Neural cell (in vitro differentiated cells): ENCODE measurements around the gene NCKAP5. TPM values are rescaled to one million over a fixed set of nuclear protein-coding genes. Genes with fewer than 3 reads are reported as not detected.

Source experiments
- H2AFZ ChIP-seq: fragments of 200-600, 300-800 bp; sonication (generic), shearing (Covaris generic); 2 replicates; pipeline ENCODE4 v1.6.0; 2014; ENCODE audit warnings: low read depth, mild to moderate bottlenecking, antibody characterized with exemption, low read length, moderate library complexity
- H3F3A ChIP-seq: fragments of 200-600 bp; shearing (Covaris generic); 2 replicates; pipeline ENCODE4 v1.6.1; 2016; ENCODE audit warnings: mild to moderate bottlenecking, moderate library complexity, mixed read lengths, antibody characterized with exemption, low read length; ENCODE audit not compliant: insufficient read depth, poor library complexity, severe bottlenecking
- H3K27ac ChIP-seq: fragments of 200-600, 300-800 bp; sonication (generic), shearing (Covaris generic); 2 replicates; pipeline ENCODE4 v1.5.1; 2014; ENCODE audit warnings: mild to moderate bottlenecking, low read length, moderate library complexity
- H3K27me3 ChIP-seq: fragments of 300-800, 200-600 bp; sonication (generic), shearing (Covaris generic); 2 replicates; pipeline ENCODE4 v1.6.0; 2014; ENCODE audit warnings: mild to moderate bottlenecking, low read depth, low read length, moderate library complexity; ENCODE audit not compliant: insufficient read depth
- H3K36me3 ChIP-seq: fragments of 300-800, 200-600 bp; sonication (generic), shearing (Covaris generic); 2 replicates; pipeline ENCODE4 v1.5.1; 2014; ENCODE audit warnings: mild to moderate bottlenecking, antibody characterized with exemption, low read length, moderate library complexity; ENCODE audit not compliant: insufficient read depth
- H3K4me2 ChIP-seq: fragments of 300-800, 200-600 bp; sonication (generic), shearing (Covaris generic); 2 replicates; pipeline ENCODE4 v1.6.0; 2014; ENCODE audit warnings: mild to moderate bottlenecking, low read length
- H3K4me3 ChIP-seq: fragments of 300-800, 200-600 bp; sonication (generic), shearing (Covaris generic); 2 replicates; pipeline ENCODE4 v1.5.1; 2014; ENCODE audit warnings: mild to moderate bottlenecking, low read length, moderate library complexity
- H3K79me2 ChIP-seq: fragments of 200-600 bp; shearing (Covaris generic); replicated peaks from 2 replicates; pipeline ENCODE4 v1.6.0; 2014; ENCODE audit warnings: mild to moderate bottlenecking, low read length, moderate library complexity; ENCODE audit not compliant: insufficient read depth
- H3K9ac ChIP-seq: fragments of 300-800, 200-600 bp; sonication (generic), shearing (Covaris generic); 2 replicates; pipeline ENCODE4 v1.6.1; 2016; ENCODE audit warnings: mild to moderate bottlenecking, low read length, mixed read lengths
- H3K9me2 ChIP-seq: fragments of 200-600 bp; shearing (Covaris generic); 2 replicates; pipeline ENCODE4 v1.6.1; 2016; ENCODE audit warnings: mild to moderate bottlenecking, low read length, mixed read lengths; ENCODE audit not compliant: insufficient read depth
- H3K9me3 ChIP-seq: fragments of 200-600, 300-800 bp; sonication (generic), shearing (Covaris generic); 2 replicates; pipeline ENCODE4 v1.6.1; 2016; ENCODE audit warnings: mild to moderate bottlenecking, mixed run types, low read length, moderate library complexity, mixed read lengths
- H4K20me1 ChIP-seq: fragments of 200-600 bp; shearing (Covaris generic); 2 replicates; pipeline ENCODE4 v1.6.1; 2016; ENCODE audit warnings: mild to moderate bottlenecking, mixed run types; ENCODE audit not compliant: insufficient read depth
- EZH2 ChIP-seq: fragments of 200-600, 300-800 bp; shearing (Covaris generic), sonication (generic); IDR thresholded peaks from 2 replicates; pipeline ENCODE4 v1.6.1; 2014; ENCODE audit warnings: antibody characterized with exemption, low read length, borderline replicate concordance, mild to moderate bottlenecking; ENCODE audit not compliant: insufficient read depth, poor library complexity, severe bottlenecking
- MXI1 ChIP-seq: fragments of 450-650 bp; conservative IDR thresholded peaks from 2 replicates; pipeline ENCODE4 v1.6.1; 2014; ENCODE audit warnings: antibody characterized with exemption, mild to moderate bottlenecking; ENCODE audit not compliant: poor library complexity, severe bottlenecking
- POLR2AphosphoS5 ChIP-seq: IDR thresholded peaks from 2 replicates; pipeline ENCODE4 v1.6.1; 2012
- SMC3 ChIP-seq: fragments of 450-650 bp; conservative IDR thresholded peaks from 2 replicates; pipeline ENCODE4 v1.6.1; 2014; ENCODE audit warnings: antibody characterized with exemption, mild to moderate bottlenecking, moderate library complexity; ENCODE audit not compliant: poor library complexity
- TAF1 ChIP-seq: IDR thresholded peaks from 2 replicates; pipeline ENCODE4 v1.6.1; 2012; ENCODE audit warnings: low read depth
- polyA plus RNA-seq: library from polyadenylated mRNA; depleted of rRNA; stranded (reverse); fragments of >200 nt; gene quantifications from 2 replicates; pipeline ENCODE4 v1.2.3, GENCODE V29; 2014
- TF ChIP-seq, protein P1 (sequence below): IDR thresholded peaks from 2 replicates; pipeline ENCODE4 v1.6.1; 2012; ENCODE audit warnings: borderline replicate concordance
- TF ChIP-seq, protein P2 (sequence below): fragments of 450-650 bp; IDR thresholded peaks from 2 replicates; pipeline ENCODE4 v1.5.1; 2014; ENCODE audit warnings: antibody characterized with exemption, mild to moderate bottlenecking, moderate library complexity; ENCODE audit not compliant: poor library complexity, severe bottlenecking

The NCKAP5 gene
- polyA plus RNA-seq, 1 donor from 2014 or later, result 2.4 TPM

DNA sequence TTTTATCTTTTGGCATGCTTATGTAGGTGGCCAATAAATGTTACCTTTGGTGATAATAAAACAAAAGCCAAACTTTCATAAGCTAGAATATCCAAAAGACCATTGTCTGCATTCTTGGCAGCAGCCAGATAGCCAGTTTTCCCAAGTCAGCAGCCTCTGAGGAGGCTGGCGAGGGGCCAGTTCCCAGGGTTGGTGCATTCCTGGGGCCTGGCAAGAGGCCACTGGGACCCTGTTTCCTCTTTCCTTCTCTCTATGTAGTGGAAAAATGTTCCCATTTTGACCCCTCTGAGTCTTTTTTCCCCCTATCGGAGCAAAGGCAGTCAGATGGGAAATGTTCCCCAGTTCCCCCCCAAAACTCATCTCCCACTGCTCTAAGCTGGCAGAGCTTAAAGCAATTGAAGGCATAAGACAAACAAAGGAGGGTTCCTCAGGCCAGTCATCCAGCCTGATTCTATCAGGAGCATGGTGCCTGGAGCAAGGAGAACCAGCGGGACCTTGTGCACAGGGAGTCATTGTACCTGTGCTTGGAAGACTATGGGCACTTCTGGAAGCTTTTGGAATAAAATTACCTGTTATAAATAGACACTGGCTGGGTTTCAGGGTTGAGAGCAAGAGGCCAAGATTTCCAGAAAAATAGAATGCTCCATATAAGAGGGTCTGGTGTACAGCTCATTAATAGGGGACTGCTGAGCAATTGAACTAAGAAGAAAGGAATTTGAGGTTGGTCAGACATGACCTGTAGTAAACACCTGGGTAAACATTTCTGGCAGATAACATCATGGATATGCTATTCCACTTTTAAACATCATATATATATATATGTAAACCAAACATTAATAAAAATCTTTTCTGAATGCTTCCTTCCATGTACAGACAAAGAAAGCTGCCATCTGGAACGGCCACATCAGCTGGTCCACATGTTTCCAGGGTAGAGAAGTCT is 63.4 kb downstream of the NCKAP5 start:
- Histone ChIP-seq H3K36me3 (no peaks in the 10 kb centered on the region), H4K20me1 (no peaks in the 10 kb centered on the region), H2AFZ (no peak overlapping the region), H3K4me3 (no peak overlapping the region), H3K9me3 (no peaks in the 10 kb centered on the region), H3K4me2 (no peak overlapping the region), H3K79me2 (no peaks in the 10 kb centered on the region), H3K27ac (no peak overlapping the region), H3F3A (no peaks in the 10 kb centered on the region), H3K9ac (no peak overlapping the region), H3K27me3 (no peaks in the 10 kb centered on the region), H3K9me2 (no peaks in the 10 kb centered on the region)
- no peak for TF ChIP-seq MXI1

DNA sequence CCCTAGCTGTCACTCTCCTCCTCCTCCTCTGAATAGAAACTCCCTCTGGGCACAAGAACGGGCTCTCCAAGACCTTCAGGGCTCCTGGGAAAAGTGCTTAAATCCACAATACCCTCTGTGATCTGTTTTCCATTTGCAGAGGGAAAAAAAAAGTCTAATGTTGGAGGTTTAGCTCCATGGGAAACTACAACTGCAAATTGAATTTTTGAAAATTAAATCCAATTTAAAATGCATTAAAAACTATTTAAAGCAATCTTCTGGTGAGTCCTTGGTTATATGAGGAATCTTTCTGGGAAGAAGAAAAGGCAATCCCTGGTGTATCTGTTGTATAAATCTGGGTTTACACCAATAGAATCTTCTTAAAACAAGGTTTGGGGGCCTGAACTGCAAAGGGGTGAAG is 64.3 kb downstream of the NCKAP5 start:
- H3K79me2 ChIP-seq, result no peaks in the 10 kb centered on the region
- H3F3A ChIP-seq, result no peaks in the 10 kb centered on the region
- H3K9ac ChIP-seq, result no peak overlapping the region
- no peak overlapping the region for H3K4me2 ChIP-seq
- TF ChIP-seq SMC3 (no peak), POLR2AphosphoS5 (no peak), EZH2 (no peak), TAF1 (no peak)
- TF ChIP-seq, protein P1, sequence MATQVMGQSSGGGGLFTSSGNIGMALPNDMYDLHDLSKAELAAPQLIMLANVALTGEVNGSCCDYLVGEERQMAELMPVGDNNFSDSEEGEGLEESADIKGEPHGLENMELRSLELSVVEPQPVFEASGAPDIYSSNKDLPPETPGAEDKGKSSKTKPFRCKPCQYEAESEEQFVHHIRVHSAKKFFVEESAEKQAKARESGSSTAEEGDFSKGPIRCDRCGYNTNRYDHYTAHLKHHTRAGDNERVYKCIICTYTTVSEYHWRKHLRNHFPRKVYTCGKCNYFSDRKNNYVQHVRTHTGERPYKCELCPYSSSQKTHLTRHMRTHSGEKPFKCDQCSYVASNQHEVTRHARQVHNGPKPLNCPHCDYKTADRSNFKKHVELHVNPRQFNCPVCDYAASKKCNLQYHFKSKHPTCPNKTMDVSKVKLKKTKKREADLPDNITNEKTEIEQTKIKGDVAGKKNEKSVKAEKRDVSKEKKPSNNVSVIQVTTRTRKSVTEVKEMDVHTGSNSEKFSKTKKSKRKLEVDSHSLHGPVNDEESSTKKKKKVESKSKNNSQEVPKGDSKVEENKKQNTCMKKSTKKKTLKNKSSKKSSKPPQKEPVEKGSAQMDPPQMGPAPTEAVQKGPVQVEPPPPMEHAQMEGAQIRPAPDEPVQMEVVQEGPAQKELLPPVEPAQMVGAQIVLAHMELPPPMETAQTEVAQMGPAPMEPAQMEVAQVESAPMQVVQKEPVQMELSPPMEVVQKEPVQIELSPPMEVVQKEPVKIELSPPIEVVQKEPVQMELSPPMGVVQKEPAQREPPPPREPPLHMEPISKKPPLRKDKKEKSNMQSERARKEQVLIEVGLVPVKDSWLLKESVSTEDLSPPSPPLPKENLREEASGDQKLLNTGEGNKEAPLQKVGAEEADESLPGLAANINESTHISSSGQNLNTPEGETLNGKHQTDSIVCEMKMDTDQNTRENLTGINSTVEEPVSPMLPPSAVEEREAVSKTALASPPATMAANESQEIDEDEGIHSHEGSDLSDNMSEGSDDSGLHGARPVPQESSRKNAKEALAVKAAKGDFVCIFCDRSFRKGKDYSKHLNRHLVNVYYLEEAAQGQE, result no peak
- H3K9me3 ChIP-seq, result no peaks in the 10 kb centered on the region
- H3K4me3 ChIP-seq, result no peak overlapping the region
- H2AFZ ChIP-seq, result no peak overlapping the region
- H4K20me1 ChIP-seq, result no peaks in the 10 kb centered on the region
- no peak overlapping the region for H3K27ac ChIP-seq
- no peaks in the 10 kb centered on the region for H3K27me3 ChIP-seq
- no peaks in the 10 kb centered on the region for H3K9me2 ChIP-seq
- no peaks in the 10 kb centered on the region for H3K36me3 ChIP-seq

DNA sequence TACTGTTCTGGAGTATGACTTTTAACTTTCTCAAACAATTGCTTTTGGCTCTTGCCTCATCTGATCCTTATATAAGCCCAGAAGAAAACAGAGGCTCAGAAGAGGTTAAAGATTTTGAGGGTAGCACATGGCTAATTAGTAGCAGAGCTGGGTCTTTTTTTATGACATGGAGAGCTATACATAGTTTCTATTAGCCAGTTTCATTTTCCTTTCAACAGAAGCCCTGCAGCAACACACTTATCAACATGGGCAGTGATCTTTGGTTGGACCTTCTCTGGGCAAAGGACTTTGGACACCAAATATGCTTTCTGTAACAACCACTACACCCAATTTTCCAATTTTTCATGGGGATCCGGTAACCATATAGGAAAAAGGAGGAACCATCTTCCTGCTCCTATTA is 64.9 kb downstream of the NCKAP5 start:
- TF ChIP-seq, protein P2, sequence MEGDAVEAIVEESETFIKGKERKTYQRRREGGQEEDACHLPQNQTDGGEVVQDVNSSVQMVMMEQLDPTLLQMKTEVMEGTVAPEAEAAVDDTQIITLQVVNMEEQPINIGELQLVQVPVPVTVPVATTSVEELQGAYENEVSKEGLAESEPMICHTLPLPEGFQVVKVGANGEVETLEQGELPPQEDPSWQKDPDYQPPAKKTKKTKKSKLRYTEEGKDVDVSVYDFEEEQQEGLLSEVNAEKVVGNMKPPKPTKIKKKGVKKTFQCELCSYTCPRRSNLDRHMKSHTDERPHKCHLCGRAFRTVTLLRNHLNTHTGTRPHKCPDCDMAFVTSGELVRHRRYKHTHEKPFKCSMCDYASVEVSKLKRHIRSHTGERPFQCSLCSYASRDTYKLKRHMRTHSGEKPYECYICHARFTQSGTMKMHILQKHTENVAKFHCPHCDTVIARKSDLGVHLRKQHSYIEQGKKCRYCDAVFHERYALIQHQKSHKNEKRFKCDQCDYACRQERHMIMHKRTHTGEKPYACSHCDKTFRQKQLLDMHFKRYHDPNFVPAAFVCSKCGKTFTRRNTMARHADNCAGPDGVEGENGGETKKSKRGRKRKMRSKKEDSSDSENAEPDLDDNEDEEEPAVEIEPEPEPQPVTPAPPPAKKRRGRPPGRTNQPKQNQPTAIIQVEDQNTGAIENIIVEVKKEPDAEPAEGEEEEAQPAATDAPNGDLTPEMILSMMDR, result no peak
- TF ChIP-seq, protein P1, result no peak
- Histone ChIP-seq H3K4me3 (no peak overlapping the region), H3K36me3 (no peaks in the 10 kb centered on the region), H3K27ac (no peak overlapping the region), H2AFZ (no peak overlapping the region), H3K79me2 (no peaks in the 10 kb centered on the region), H3K4me2 (no peak overlapping the region), H3K9ac (no peak overlapping the region), H4K20me1 (no peaks in the 10 kb centered on the region), H3K27me3 (no peaks in the 10 kb centered on the region), H3K9me2 (no peaks in the 10 kb centered on the region), H3K9me3 (no peaks in the 10 kb centered on the region), H3F3A (no peaks in the 10 kb centered on the region)
